HUDEP-2 (cell line): Measurements from ENCODE around the gene SP6.

ENCODE experiments used
- DNase-seq, 76 experiments: peaks; one replicate each; lab custom pipeline; 2025; ENCODE audit not compliant: unreplicated experiment in 76 of 76; lab: John Stamatoyannopoulos, UW

SP6 gene

DNA sequence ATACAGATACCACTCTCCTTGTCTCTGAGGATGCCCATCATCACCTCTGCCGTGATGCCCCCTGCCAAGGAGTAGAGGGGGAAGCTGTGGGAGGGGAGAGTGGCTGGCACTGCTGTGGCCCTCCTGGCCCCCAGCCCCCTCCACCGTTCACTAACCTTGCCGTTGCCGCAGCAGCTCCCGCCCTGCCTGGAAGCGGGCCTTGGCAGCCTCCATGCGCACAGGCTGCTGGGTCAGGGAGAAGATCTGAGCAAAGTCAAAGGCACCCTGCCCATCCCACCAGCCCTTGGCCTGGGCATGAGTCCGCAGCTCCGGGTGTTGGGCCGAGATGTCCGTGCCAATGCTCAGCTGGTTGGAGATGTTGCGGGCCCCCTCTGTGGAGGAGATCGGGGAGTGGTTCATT, 12.3 kb downstream of the SP6 start:
- no peak for DNase-seq

DNA sequence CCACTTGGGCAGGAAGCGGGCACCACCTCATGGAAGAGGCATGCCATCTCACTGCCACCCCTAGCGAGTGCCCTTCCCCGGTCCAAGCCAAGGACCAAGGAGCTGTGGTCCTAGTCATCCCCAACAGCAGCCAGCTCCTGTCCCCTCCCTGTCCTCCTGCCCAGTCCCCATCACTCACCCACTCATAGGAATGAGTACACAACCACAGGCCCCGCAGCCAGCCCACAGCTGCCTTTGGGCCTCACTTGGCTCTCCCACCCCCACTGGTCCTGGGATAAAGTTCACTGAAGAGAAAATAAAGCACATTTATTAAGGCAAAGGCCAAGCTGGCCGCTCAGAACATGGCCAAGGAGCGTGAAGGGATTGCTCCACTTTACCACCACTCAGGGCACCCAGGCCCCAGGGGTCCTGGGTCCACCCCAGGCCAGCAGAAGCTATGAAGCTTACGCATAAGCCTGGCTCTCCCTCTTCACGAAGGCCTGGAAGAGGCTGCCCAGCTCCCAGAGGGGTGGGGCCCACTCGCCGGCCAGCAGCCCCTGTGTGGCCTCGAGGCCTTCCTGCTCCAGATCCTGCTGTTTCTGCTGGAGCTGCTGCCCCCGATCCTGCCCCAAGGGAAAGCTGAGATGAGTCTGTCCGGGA, 13.4 kb downstream of the SP6 start:
- DNase-seq = no peak

DNA sequence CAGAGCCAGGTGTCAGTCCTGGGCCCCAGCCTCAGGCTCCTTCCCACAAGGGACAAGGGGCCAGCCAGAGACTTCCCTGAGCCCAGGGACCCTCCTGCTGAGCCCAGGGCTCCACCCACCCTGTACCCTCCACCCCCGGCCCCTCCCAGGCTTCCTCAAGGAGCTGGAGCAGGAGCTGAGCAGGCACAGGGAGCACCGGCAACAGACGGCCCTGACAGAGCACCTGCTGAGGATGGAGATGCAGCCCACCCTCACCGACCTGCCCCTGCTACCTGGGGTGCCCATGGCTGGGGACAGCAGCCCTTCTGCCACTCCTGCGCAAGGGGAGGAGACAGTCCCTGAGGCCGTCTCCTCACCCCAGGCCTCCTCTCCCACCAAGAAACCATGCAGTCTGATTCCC, 14.4 kb downstream of the SP6 start:
- no peak for DNase-seq

DNA sequence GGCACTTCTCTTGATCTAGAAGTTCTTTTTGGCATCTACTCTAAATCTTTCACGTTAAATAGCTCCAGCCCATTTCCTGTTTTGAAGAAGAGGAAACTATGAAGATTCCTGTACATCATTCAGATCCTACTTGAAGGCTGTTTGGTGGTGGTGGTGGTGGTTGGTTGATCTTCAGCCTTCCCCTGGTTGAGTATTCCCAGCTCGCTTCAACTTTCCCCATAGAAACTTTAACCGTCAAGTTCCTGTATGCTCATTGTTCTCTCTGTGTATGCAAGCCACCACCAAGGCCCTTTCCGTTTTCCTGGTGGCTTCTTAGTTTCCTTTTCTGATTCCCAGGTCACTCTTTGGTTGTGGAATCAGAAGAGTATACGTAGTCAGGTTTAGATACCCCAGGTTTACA, 16.2 kb downstream of the SP6 start:
- no peak for DNase-seq

DNA sequence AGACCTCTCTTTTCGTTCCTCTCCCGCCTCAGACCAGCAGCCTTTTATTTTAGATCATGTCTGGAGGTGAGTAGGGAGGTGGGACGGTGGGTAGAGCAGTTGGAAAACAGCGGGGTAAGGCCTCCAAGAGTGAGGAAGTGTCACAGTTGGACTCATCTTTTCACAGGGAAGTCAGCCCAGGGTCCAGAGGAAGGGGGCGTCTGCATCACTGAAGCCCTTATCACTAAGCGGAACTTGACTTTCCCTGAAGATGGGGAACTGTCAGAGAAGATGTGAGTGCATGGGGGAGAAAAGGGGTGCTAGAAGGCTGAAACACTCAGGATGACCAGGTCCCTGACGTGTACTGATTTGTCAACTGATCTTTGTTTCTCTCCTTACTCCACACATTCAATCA, 19.0 kb downstream of the SP6 start:
- no peak for DNase-seq

DNA sequence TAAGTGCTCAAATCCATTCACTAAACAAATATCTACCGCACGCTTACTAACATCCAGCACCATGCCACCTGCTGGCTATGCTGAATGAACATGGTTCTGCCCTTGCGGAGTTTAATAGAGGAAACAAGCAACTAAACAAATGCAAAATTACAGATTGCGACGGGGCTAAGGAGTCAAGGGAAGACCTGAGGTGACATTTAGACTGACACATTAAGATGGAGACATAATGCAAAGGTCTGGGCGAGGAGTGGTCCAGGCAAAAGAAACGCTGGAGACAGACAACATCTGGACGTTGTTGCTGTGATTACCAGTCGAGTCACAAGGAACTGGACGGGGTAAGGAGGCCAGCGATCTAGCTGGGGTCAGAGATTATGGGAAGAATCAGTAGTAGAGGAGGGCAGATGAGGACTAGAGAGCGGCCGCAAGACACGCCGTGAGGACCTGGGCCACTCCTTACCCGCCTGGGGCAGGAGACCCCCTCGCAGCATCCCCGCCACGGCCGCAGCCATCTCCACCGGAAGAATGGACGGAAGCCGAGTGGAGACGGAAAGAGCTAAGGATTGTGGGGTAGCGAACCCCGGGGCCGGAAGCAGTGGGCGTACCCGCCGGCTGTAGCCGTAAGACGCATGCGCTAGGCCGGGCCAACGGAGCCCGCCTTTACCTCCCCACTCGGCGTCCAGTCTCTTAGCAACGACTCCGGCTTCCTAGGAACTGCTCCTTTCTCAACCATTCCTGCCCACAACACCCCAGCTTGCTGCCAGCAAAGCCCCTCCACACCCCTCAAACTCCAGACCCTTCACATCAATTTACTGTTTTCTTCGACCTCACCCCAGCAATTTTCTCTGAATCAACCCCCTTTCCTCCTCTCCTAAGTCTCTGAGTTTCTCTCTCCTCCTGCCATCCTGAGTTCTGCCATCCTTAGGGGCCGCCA, 19.7 kb downstream of the SP6 start, which contains the start of the genes LRRC46 and MRPL10:
TSS of gene LRRC46 (plus strand) at position 668 of the 931 bp plus-strand sequence. CDS start 320 bp downstream, outside the sequence.
TSS of gene MRPL10 (minus strand) at position 539 of the 931 bp plus-strand sequence. CDS start at position 509, 30 bp downstream.
- DNase-seq = peak in 73 of 76 experiments; percentile 46 to 92 (median 81)

DNA sequence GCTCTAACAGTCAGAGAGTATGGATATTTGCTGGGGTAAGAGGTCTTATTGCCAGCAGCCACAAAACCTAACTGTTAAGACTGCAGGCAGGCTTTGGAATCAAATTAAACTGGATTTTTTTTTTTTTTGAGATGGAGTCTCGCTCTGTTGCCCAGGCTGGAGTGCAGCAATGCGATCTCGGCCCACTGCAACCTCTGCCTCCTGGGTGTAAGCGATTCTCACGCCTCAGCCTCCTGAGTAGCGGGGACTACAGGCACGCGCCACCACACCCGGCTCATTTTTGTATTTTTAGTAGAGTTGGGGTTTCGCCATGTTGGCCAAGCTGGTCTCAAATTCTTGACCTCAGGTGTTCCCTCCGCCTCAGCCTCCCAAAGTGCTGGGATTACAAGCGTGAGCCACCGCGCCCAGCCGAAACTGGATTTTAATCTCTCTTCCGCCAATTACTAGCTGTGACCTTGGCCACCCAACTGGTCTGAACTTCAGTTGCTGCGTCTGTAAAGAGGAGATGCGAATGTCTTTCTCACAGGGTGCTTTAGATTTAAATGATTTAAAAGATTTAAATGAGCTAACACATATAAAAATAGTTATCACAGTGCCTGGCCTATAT, 20.5 kb downstream of the SP6 start:
- DNase-seq = no peak

DNA sequence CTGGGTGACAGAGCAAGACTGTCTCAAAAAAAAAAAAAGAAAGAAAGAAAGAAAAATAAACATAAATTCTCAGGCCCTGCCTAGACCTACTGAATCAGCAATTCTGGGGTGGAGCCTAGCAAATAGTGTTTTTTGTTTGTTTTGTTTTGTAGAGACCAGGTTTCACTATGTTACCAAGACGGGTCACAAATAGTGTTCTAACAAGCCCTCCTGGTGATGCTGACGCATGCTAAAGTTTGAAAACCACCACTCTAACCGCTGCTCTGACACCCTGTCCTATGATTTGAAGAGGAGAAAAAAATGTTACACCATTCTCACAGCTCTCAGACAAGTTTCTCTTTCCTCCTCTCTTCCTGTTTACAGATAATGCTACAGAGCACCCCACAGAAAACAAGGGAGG, 21.1 kb downstream of the SP6 start:
- DNase-seq = no peak

DNA sequence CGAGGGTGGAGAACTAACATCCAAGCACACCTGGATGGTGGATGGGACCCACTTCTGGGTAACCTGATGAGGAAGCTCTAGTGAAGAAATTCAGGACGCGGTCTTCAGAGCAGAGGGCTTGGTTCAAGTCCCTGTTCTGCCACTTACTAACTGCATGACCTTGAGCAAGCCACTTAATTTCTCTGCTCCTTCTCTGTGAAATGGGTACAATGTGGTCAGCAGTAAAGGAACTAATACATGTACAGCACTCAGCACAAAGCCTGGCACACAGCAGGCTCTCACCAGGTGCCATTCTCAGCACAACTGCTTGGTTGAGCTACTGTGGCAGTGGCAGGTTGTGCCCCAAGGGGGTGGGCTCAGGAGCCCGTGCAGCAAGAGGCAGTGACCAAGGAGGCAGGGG, 27.4 kb downstream of the SP6 start:
- no peak for DNase-seq

DNA sequence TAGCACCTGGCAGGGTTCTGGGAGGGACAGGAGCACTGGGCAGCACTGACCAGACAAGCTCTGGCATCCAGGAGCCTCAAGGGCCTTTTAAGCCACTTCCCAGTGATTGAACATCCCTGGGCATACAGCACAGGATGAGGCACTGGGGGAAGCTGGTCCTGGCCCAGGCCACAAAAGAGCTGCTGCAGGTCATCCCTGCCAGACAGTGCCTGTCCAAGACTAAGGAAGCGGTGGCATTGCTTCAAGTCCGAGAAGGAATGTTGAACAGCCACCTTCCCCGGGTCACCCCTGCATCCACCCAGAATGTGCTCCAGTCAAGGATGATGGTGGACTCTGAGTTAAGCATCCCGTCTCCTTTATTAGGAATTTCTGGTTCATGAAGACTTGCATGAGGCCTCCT, 28.2 kb downstream of the SP6 start:
- DNase-seq = no peak

DNA sequence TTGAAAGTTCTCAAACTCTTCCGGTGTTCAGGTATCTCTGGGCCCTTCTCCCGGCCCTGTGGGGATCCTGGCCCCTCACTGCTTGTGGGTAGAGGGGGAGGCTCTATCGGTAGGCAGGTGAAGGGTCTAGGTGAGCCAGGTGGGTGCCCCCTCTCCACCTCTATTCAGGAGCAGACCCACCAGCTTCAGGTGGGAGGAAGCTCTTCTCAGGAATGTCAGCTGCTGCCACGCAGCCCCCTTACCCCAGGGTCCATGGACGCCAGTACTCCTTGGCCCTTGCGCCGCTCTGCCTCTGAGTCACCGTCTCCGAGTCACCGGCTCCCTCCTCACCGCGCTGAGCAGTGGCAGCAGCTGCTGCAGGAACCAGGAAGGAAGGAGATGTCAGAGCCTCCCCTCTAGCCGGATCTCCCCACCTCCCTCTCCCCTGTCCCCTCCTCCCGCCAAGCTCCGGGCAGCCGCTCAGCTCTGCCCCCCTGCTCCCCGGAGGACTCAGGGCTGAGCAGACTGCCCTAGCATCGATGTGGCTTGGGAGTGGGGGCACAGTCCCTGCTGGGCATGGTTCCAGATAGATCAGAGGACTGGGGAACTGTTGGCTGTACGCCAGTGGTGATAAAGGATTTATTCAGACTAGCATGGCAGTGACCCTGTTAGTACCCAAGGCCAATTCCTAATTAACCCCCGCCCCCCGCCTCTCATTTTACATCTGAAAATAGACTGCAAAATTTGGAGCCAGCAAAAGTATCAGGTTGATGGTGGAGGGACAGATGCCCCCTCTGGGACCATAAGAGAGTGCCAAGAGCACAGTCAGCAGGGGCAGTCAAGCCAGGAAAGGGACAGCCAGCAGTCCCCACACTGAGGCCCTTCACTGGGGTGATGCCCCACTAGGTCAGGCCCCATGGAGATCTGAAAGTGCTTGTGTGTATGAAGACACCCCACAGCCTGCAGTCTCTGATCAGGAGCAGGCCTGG, 29.3 kb downstream of the SP6 start, which contains the start of gene OSBPL7:
TSS of gene OSBPL7 (minus strand) at position 371 of the 968 bp plus-strand sequence. CDS start 1,516 bp downstream, outside the sequence.
- DNase-seq = peak in 68 of 76 experiments; percentile 15 to 81 (median 50)

DNA sequence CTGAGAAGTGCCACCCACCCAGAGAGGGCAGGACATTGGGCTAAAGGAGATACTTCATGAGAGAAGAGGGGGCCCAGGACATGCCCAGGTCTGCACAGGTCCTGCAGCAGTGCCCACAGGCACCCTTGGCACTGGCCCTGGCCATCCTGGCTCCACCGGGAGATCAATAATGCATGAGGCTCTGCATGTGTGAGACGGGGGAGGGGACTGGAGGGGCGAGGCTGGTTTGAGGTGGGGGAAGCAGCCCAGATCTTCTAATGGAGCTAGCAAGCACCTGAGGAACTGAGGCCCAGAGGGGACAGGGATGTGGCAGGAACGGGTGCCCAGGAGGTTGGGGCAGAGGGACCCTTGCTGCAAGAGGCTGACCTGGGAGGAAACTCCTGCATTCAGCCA, 29.9 kb downstream of the SP6 start:
- no peak for DNase-seq

DNA sequence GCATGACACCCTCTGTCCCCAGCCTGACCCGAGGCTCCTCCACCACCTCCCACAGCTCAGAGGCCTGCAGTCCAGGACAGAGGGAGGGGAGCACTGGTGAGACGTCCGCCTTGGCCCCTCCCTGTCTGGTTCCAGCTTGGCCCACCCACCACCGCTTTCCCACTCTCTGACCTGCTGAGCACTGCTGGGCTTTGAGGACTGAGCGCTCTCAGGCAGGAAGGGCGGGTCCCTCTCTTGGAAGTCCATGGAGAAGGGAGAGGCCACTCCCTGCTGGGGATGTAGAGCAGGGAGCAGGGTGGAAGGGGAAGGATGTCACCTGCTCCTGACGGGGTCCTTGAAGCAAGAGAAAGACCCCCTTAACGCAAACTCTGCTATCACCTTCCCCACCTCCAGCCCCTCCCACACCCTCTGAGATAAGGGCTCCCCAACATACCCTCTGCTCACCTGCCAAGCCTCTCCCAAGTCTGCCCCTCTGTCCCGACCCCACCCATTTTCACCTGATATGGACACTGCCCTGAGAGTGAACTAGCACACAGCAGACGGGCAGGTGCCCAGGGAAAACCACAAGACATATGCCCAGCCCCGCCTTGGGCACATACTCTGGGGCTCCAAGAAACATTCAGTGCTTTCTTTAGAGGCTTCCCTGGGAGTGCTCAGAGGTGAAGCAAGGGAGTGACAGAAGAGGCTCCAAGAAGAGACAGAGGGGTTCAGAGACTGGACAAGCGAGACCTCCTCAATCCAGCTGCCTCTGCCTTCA, 30.8 kb downstream of the SP6 start:
- DNase-seq = no peak

DNA sequence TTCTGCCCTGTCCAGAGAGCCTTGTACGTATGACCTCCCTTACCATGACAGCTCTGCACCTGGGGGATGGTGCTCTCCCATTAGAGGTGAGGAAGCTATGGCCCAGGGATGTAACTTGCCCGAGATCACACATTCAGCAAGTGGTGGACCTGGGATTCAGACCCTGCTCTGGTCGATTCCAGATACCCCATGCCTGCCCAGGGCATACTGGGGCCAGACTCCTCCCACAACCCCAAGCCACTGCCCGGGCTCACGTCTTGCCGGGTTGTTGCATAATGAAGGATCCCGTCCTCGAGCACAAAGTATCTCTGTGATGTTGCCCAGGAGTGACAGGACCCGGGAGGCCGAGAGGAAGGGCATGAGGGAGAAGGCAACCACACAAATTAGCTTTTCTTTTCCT, 31.5 kb downstream of the SP6 start:
- DNase-seq = no peak

DNA sequence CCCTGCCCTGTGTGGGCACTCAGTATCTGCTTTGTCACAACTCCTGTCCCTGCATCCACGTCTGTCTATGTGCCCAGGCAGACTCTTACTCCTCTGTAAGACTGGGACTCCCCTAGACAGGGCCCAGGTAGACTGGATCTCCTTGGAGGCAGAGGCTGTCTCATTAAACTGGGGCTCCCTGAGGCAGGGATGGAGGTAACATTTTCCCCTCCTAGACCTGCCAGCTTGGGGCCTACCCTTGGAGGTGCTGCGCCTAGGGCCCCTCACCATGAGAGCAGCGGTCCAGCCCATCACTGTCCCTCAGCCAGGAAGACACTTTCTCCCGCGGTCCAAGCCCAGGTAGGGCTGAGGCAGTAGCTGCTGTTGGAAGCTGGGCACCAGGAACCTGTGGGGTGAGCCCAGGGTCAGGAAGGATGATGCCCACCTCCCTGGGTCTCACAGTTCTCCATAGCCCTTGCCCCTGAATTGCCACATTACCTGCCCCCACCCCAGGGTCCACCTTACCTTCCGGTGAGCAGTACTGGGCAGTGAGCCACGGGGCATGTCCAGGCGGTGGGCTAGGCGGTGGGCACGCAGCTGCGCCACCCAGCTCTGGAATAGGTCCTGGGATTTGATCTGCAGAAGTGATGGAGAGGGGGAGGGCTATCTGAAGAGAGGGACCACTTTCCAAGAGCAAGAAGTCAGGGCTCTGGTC, 32.8 kb downstream of the SP6 start:
- no peak for DNase-seq

DNA sequence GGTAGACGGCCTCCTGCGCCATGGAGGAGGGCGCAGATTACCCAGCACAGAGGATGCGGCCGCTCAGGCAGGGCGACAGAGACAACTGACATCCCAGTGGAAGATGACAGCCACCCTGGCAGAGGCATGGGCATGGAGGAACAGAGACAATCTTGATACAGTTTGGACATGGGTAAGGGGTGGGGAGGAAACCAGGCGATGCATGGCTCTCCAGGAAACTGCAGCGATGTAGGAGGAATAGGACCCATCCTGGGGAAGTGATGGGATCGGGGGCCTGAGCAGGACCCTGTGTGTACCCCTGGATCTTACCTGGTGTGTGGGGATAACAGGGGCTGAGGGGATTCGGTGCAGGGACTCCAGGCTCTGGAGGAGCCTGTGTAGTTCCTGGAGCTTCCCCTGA, 34.0 kb downstream of the SP6 start:
- no peak for DNase-seq

DNA sequence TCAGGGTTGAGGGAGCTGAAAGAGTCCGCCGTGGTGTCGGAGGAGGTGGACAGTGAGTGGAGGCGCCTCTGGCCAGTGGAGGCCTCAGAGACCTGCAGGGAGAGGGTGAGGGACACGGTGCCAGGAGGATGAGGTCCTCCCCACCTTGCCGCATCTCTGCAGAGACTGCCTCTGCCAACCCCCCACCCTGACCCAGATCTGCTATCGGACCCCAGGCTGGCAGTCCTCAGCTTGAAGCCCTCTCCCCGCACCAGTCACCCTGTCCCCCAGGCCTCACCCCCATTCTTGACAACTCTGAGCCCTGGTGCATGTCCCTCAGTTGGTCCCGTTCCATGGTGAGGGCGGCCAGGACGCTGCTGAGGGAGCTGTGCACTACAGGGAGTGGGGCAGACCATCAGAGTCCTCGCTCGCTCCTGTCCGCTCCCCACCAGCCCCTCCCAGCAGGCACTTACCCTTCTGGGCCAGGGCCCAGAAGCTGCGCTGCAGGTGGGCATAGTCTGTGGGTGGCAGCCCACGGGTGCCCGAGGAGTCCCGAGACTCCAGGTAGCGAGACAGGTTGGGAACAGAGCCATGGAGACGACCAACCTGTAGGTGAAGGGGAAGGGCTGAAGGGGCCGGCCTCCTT, 34.7 kb downstream of the SP6 start:
- DNase-seq = no peak

DNA sequence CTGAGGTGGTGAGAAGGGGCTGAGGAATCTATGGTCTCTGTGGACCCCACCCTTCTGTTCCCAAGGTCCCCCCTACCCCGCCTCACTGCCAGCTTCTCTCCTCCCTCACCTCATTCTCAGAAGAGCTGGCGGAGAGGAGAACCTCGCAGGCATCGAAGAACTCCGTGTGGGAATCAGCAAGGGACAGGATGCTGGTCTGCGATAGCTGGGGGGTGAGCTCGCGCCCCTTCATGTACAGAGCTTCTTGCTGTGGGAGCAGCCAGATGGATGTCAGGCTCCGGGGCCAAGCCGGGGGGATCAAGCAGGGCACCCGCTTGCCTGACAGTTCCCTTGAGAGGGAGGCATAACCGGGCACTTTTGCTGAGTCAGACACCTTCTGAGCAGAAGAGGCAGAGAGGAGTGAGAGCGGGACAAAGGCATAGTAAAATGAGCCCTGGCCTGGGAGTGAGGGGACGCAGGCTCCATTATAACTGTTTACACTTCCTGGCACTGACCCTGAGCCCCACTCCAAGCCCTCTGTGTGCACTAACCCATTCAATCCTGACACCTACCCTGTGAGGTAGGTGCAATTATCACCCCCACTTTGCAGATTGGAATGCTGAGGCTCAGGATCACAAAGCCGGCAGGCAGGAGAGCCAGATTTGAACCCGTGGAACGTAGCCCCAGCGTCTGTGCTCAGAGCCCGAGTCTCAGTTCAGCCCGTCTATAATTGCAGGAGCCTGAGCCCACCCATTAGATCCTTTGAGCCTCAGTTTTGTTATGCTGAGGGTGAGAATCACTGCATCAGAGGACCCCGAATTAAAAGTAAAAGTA, 35.7 kb downstream of the SP6 start:
- no peak for DNase-seq
